HEK293 (cell line): ENCODE measurements around the gene MUC5B.

Experiments used
- CTCF ChIA-PET: fragments of 350-600 bp; formaldehyde crosslinking; extraction: SDS; loops from one replicate; lab custom pipeline; 2021; ENCODE audit warnings: antibody characterized with exemption; lab: Yijun Ruan, JAX
- POLR2A ChIA-PET: fragments of 300-600 bp; formaldehyde crosslinking; extraction: SDS; loops from one replicate; lab custom pipeline; 2020; ENCODE audit warnings: antibody characterized with exemption, inconsistent platforms; lab: Yijun Ruan, JAX
- H3K27ac ChIP-seq: fragments of 200-500 bp; sonication (Bioruptor generic); 2 replicates; pipeline ENCODE4 v1.5.1; 2014; ENCODE audit warnings: low read depth, low read length, control low read depth, inconsistent platforms; ENCODE audit errors: extremely low read depth
- H3K36me3 ChIP-seq, 2 experiments: fragments of 200-500 bp in 1 of 2; sonication (Bioruptor generic) in 1 of 2; 1 replicate in 1 of 2; 2 replicates in 1 of 2; pipeline ENCODE4 v1.5.1; 2014 to 2017; ENCODE audit warnings: inconsistent platforms in 2 of 2, low read length in 2 of 2; ENCODE audit not compliant: control insufficient read depth in 2 of 2, insufficient read depth in 1 of 2
- H3K4me1 ChIP-seq: fragments of 200-500 bp; sonication (Bioruptor generic); 2 replicates; pipeline ENCODE4 v1.5.1; 2014; ENCODE audit warnings: mild to moderate bottlenecking, low read length, inconsistent platforms; ENCODE audit not compliant: control insufficient read depth, insufficient read depth
- H3K4me3 ChIP-seq: 2 replicates; pipeline ENCODE4 v1.5.1; 2011; ENCODE audit warnings: low read depth, mild to moderate bottlenecking, control low read depth, low read length, moderate library complexity
- H3K9me3 ChIP-seq: fragments of 200-500 bp; sonication (Bioruptor generic); 2 replicates; pipeline ENCODE4 v1.5.1; 2014; ENCODE audit warnings: low read depth, low read length, inconsistent platforms; ENCODE audit not compliant: control insufficient read depth, insufficient read depth
- GLIS2 ChIP-seq: fragments of 450-650 bp; formaldehyde crosslinking; IDR thresholded peaks from 2 replicates; pipeline ENCODE4 v1.5.1; 2016; ENCODE audit warnings: missing biosample characterization, missing genetic modification characterization
- REPIN1 ChIP-seq: fragments of 450-650 bp; formaldehyde crosslinking; IDR thresholded peaks from 2 replicates; pipeline ENCODE4 v1.5.1; 2017; ENCODE audit warnings: missing biosample characterization, missing genetic modification characterization, low read depth
- ZFP69B ChIP-seq: fragments of 450-650 bp; formaldehyde crosslinking; IDR thresholded peaks from 2 replicates; pipeline ENCODE4 v1.5.1; 2016; ENCODE audit warnings: missing biosample characterization, missing genetic modification characterization
- ZIC2 ChIP-seq: fragments of 450-650 bp; formaldehyde crosslinking; IDR thresholded peaks from 2 replicates; pipeline ENCODE4 v1.5.1; 2016; ENCODE audit warnings: missing biosample characterization, missing genetic modification characterization
- ZNF146 ChIP-seq: fragments of 450-650 bp; formaldehyde crosslinking; IDR thresholded peaks from 2 replicates; pipeline ENCODE4 v1.5.1; 2016; ENCODE audit warnings: missing biosample characterization, missing genetic modification characterization
- ZNF174 ChIP-seq: fragments of 450-650 bp; formaldehyde crosslinking; IDR thresholded peaks from 2 replicates; pipeline ENCODE4 v1.5.0; 2017; ENCODE audit warnings: missing biosample characterization, mild to moderate bottlenecking, missing genetic modification characterization
- ZNF311 ChIP-seq: fragments of 450-650 bp; formaldehyde crosslinking; IDR thresholded peaks from 2 replicates; pipeline ENCODE4 v1.5.1; 2017; ENCODE audit warnings: missing biosample characterization, missing genetic modification characterization, borderline replicate concordance
- ZNF423 ChIP-seq: fragments of 450-650 bp; formaldehyde crosslinking; IDR thresholded peaks from 2 replicates; pipeline ENCODE4 v1.5.1; 2016; ENCODE audit warnings: missing biosample characterization, missing genetic modification characterization
- ZNF473 ChIP-seq: fragments of 450-650 bp; formaldehyde crosslinking; IDR thresholded peaks from 2 replicates; pipeline ENCODE4 v1.5.1; 2017; ENCODE audit warnings: missing biosample characterization, missing genetic modification characterization
- ZNF561 ChIP-seq: fragments of 450-650 bp; IDR thresholded peaks from 2 replicates; pipeline ENCODE4 v1.5.1; 2018; ENCODE audit warnings: missing biosample characterization, missing genetic modification characterization, borderline replicate concordance
- ZNF585B ChIP-seq: fragments of 450-650 bp; formaldehyde crosslinking; IDR thresholded peaks from 2 replicates; pipeline ENCODE4 v1.5.1; 2016; ENCODE audit warnings: missing biosample characterization, missing genetic modification characterization
- ZSCAN16 ChIP-seq: fragments of 450-650 bp; formaldehyde crosslinking; IDR thresholded peaks from 2 replicates; pipeline ENCODE4 v1.5.1; 2016; ENCODE audit warnings: missing biosample characterization, missing genetic modification characterization
- TF ChIP-seq, protein P1 (sequence below): fragments of 450-650 bp; formaldehyde crosslinking; IDR thresholded peaks from 2 replicates; pipeline ENCODE4 v1.5.1; 2016; ENCODE audit warnings: missing biosample characterization, missing genetic modification characterization, borderline replicate concordance
- TF ChIP-seq, protein P2 (sequence below): fragments of 450-650 bp; formaldehyde crosslinking; IDR thresholded peaks from 2 replicates; pipeline ENCODE4 v1.5.1; 2016; ENCODE audit warnings: missing biosample characterization, missing genetic modification characterization
- TF ChIP-seq, protein P3 (sequence below): fragments of 450-650 bp; formaldehyde crosslinking; IDR thresholded peaks from 2 replicates; pipeline ENCODE4 v1.5.1; 2017; ENCODE audit warnings: missing biosample characterization, missing genetic modification characterization
- TF ChIP-seq, protein P4 (sequence below): fragments of 450-650 bp; formaldehyde crosslinking; IDR thresholded peaks from 2 replicates; pipeline ENCODE4 v1.5.1; 2017; ENCODE audit warnings: missing biosample characterization, mild to moderate bottlenecking, missing genetic modification characterization, moderate library complexity
- TF ChIP-seq, protein P5 (sequence below): sonication (generic); formaldehyde crosslinking; IDR thresholded peaks from 2 replicates; pipeline ENCODE4 v1.8.1; 2022; ENCODE audit warnings: mild to moderate bottlenecking, moderate library complexity, missing genetic modification reagents

MUC5B gene

DNA sequence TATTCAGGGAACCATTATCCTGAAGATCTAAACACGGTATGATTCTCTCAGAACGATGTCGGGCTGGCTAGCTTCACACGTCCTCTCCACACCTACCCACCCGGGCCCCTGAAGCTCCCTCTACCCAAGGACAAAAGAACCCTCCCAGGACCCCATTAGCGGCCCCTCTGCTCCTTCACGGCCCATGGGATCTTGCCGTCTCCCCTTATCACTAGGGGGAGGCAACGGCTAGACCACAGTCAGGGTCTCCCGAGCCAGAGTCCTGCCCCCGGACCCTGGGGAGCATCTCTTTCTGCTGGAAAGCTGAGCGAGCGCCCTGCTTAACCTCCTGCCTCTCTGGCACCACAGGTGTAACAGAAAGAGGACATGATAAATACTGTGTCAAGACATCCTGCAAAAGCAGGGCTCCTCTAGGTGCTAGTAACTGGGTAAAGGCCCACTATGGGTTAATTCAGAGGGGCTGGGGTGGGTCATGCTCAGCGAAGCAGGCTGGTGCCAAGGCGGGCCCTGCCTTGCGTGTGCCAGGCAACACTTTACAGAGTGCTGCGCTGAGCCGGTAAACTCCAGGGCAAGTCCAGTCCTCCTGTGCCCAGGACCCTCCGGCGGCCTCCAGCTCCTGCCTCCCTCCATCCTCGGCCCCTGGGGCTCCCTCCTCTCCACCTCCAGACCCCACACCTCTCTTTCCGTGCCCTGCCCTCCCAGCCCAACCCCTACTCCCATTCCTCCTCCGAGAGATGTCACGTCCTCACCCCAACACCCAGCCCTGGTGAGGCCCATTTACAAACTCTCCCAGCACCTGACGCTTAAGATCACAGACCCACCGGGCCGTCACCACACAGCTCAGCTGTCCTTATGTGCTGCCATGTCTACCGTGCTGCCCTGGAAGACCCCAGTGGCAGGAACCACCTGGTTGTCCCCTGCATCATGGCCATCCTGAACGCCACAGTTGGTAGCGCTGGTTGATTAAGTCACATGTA lies 83.6 kb downstream of the MUC5B start (continued):
- TF ChIP-seq GLIS2 (tag by site-specific recombination) = no peak
- TF ChIP-seq ZNF561 (tag by site-specific recombination) = no peak
- TF ChIP-seq, protein P1, sequence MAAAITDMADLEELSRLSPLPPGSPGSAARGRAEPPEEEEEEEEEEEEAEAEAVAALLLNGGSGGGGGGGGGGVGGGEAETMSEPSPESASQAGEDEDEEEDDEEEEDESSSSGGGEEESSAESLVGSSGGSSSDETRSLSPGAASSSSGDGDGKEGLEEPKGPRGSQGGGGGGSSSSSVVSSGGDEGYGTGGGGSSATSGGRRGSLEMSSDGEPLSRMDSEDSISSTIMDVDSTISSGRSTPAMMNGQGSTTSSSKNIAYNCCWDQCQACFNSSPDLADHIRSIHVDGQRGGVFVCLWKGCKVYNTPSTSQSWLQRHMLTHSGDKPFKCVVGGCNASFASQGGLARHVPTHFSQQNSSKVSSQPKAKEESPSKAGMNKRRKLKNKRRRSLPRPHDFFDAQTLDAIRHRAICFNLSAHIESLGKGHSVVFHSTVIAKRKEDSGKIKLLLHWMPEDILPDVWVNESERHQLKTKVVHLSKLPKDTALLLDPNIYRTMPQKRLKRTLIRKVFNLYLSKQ (tag by site-specific recombination) = no peak
- TF ChIP-seq ZNF585B (tag by site-specific recombination) = no peak

DNA sequence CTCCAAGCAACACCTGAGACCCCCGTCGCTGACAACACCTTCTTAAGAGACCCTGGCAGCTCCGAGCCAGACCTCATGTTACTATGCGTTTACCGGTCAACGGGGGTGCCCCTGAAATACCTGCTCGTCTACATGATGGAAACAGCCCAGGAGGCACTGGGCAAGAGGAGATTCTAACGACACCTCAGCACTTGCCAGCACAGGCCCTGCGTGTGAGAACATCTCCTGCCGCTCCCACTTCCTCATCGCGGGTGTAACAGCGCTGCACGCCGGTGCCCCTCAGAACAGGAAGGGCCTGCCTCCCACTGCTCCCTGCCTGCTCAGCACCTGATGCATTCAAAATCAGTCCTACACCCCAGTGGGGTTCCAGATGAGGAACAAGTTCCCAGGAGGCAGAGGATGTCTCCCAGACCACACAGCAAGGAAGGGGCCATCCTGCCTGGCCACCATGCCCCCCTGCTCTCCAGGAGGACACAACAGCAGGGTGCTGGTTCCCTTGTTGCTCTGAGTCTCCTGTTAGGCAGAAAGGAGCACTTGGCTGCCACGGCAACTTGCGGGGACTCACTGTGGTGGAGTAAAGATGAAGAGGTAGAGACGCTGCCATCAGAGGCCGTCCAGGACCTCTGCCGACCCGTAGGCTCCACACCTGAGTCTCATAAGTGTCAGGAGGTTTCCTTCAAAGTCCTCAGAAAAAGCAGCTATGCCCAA lies 84.5 kb downstream of the MUC5B start:
- TF ChIP-seq ZSCAN16 (tag by site-specific recombination) (no peak), ZIC2 (tag by site-specific recombination) (peak; percentile 22; the same call in 1 of the 2 replicates)
- Histone ChIP-seq H3K4me3 (no peak overlapping the region), H3K27ac (no peak overlapping the region), H3K9me3 (no peaks in the 10 kb centered on the region), H3K4me1 (no peaks in the 10 kb centered on the region), H3K36me3 (peaks cover 0 to 44% of the 10 kb centered on the region in 2 experiments; a peak in 1 of 3 replicates)
- POLR2A ChIA-PET = no interaction called here
- CTCF ChIA-PET = no interaction called here

DNA sequence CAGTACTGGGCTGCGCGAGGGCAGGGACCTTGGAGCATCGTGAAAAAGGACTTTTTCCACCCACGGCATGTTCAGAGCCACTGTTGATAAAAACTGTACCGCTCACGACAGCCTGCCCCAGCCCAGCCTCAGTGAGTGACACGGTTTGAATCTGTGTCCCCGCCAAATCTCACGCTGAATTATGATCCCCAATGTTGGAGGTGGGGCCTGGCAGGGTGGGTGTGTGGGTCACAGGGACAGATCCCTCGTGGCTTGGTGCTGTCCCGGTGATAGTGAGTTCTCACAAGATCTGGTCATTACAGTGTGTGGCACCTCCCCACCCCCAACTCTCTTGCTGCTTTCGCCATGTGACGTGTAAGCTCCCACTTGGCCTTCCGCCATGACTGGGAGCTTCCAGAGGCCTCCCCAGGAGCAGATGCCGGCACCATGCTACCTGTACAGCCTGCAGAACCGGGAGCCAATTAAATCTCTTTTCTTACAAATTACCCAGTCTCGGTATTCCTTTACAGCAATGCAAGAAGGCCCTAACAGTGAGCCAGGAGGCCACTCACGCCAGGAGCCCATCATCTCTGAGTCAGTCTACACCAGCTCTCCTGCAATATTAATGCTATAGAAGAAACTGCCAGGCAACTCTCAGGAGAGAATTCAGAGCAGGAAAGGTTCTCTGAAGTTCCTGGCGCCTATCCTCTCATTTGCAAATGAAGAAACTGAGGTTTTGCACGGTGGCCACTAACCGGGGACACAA lies 85.3 kb downstream of the MUC5B start:
- ChIA-PET POLR2A (no interaction called here), CTCF (no interaction called here)
- H3K27ac ChIP-seq = no peak overlapping the region
- TF ChIP-seq ZNF473 (tag by site-specific recombination) = no peak
- TF ChIP-seq, protein P2, sequence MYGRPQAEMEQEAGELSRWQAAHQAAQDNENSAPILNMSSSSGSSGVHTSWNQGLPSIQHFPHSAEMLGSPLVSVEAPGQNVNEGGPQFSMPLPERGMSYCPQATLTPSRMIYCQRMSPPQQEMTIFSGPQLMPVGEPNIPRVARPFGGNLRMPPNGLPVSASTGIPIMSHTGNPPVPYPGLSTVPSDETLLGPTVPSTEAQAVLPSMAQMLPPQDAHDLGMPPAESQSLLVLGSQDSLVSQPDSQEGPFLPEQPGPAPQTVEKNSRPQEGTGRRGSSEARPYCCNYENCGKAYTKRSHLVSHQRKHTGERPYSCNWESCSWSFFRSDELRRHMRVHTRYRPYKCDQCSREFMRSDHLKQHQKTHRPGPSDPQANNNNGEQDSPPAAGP (tag by site-specific recombination) = no peak
- no peak for TF ChIP-seq ZNF174 (tag by site-specific recombination)
- TF ChIP-seq ZNF311 = no peak
- TF ChIP-seq ZNF146 (tag by site-specific recombination) = no peak
- TF ChIP-seq, protein P3, sequence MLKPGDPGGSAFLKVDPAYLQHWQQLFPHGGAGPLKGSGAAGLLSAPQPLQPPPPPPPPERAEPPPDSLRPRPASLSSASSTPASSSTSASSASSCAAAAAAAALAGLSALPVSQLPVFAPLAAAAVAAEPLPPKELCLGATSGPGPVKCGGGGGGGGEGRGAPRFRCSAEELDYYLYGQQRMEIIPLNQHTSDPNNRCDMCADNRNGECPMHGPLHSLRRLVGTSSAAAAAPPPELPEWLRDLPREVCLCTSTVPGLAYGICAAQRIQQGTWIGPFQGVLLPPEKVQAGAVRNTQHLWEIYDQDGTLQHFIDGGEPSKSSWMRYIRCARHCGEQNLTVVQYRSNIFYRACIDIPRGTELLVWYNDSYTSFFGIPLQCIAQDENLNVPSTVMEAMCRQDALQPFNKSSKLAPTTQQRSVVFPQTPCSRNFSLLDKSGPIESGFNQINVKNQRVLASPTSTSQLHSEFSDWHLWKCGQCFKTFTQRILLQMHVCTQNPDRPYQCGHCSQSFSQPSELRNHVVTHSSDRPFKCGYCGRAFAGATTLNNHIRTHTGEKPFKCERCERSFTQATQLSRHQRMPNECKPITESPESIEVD = no peak
- TF ChIP-seq, protein P4, sequence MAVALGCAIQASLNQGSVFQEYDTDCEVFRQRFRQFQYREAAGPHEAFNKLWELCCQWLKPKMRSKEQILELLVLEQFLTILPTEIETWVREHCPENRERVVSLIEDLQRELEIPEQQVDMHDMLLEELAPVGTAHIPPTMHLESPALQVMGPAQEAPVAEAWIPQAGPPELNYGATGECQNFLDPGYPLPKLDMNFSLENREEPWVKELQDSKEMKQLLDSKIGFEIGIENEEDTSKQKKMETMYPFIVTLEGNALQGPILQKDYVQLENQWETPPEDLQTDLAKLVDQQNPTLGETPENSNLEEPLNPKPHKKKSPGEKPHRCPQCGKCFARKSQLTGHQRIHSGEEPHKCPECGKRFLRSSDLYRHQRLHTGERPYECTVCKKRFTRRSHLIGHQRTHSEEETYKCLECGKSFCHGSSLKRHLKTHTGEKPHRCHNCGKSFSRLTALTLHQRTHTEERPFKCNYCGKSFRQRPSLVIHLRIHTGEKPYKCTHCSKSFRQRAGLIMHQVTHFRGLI (tag by site-specific recombination) = no peak
- no peak for TF ChIP-seq REPIN1 (tag by site-specific recombination)
- TF ChIP-seq, protein P5, sequence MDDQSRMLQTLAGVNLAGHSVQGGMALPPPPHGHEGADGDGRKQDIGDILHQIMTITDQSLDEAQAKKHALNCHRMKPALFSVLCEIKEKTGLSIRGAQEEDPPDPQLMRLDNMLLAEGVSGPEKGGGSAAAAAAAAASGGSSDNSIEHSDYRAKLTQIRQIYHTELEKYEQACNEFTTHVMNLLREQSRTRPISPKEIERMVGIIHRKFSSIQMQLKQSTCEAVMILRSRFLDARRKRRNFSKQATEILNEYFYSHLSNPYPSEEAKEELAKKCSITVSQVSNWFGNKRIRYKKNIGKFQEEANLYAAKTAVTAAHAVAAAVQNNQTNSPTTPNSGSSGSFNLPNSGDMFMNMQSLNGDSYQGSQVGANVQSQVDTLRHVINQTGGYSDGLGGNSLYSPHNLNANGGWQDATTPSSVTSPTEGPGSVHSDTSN (CRISPR knock-in tag) = no peak
- TF ChIP-seq ZNF423 (tag by site-specific recombination) = no peak
- no peak for TF ChIP-seq ZFP69B (tag by site-specific recombination)
- H3K4me1 ChIP-seq = no peaks in the 10 kb centered on the region
- H3K4me3 ChIP-seq = peak overlapping the region; percentile 77
- H3K36me3 ChIP-seq = peaks cover 0 to 40% of the 10 kb centered on the region in 2 experiments; a peak in 1 of 3 replicates
- H3K9me3 ChIP-seq = no peaks in the 10 kb centered on the region
